HG02970 (cell line): Measurements from ENCODE around the gene PPM1N.

Experiments
- ATAC-seq: cut with Tn5 transposase; IDR thresholded peaks from one replicate; pipeline ENCODE4 v1.9.1; 2021; ENCODE audit warnings: mild to moderate bottlenecking, moderate library complexity, moderate number of reproducible peaks; ENCODE audit not compliant: unreplicated experiment, low FRiP score

The PPM1N gene

DNA sequence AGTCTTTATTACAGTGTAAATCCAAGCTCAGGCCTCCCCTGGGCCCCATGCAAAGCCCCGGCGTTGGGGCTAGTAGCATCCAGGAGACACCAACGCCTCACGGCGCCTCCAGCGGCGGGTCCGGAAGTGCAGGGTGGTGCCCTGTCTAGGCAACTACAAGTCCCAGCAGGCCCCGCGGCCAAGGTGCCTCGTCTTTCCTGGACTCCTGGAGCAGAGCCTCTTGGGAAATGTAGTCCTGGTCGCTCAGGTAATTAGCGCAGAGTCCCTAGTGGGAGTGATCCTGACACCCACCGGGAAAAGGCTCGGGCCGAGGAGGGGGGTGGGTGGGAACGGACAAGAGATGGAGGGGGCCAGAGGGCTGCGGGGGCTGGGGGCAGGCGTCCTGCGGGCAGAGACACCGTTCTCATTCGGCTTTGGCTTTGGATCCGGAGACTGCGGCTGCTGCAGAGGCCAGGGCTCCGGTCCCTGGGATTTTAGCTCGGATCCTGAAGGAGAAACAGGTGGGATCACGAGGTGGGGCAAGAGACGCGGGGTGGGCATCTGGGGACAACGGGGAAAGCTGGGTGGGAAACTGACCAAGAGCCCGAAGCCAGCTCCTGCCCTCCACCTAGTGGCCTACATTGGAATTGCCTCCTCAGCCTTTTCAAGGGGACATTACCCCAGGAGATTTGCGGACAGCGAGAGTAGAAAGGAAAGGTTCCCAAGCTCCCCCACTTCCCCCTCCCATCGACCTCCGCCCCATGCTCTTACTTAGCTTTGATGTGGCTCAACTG, 12.8 kb upstream of the PPM1N start:
- ATAC-seq: peak; percentile 73

GRCh38 chr19:45488708-45489107, 9.5 kb upstream of the PPM1N start:
- ATAC-seq: no peak

- no peak for ATAC-seq
These were observed 8.9 kb upstream of the PPM1N start for GRCh38 chr19:45489216-45489855.

DNA sequence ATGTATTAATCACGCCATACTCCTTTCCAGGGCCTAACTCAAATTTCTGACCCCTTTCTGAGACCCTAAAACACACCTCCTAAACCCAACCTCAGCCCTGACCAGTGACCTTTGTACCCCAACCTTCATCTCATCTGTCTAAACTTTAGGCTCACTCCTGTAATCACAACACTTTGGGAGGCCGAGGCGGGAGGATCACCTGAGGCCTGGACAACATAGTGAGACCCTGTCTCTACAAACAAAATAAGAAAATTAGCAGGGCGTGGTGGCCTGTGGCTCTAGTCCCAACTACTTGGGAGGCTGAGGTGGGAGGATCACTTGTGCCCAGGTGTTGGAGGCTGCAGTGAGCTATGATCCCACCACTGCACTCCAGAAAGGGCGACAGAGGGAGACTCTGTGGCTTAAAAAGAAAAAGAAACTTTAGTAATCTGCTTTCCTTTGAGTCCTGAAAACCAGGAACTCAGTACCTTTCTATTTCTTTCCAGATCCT, 6.1 kb upstream of the PPM1N start:
- ATAC-seq: no peak

GRCh38 chr19:45492627-45493470, 5.4 kb upstream of the PPM1N start:
- no peak for ATAC-seq

DNA sequence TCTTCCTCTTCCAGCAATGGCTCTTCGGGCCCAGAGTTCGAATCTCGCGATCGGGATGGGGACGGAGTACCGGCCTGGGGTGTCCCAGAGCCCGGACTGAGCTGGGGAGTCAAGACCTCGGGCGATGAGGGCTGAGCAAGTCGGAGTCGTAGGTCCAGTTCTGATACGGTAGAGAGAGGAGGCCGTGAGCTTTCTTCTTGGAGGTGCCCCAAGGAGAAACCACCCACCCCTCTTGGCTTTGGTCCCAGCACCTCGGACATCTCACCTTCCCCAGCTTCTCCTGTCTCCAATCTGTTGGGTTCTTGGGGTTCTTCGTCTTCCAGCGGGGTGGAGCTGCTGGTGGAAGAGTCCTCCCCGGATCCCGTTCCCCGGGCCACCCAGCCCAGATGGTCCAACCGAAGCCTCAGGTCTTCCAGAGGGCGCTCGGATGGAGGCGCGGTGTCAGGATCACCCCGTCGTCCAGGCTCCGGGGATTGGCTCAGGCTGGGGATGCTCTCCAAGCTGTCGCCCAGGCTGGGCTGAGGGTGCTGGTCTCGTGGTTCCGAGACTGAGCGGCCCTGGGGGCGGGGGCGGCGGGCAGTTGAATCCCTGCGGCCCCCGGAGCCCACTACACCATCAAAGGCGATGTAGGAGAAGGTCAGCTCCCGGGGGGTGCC, 3.9 kb upstream of the PPM1N start:
- ATAC-seq: no peak

DNA sequence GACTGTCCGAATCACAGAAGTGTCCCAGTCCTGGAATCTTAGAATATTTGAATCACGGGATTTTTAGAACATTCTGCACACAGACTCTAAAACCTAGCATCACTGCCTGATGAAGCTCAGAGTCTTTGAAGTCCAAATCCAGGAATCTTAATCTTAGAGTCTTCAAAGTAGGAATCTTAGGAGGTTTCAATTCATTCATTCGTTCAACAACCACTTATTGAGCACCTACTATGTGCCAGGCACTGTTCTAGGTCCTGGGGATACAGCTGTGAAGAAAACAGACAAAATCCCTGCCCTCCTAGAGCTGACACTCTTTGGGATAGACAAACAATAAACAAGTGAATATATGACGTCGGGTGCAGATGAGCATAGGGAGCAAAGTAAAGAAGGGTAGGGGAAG, 3.1 kb upstream of the PPM1N start:
- no peak for ATAC-seq

DNA sequence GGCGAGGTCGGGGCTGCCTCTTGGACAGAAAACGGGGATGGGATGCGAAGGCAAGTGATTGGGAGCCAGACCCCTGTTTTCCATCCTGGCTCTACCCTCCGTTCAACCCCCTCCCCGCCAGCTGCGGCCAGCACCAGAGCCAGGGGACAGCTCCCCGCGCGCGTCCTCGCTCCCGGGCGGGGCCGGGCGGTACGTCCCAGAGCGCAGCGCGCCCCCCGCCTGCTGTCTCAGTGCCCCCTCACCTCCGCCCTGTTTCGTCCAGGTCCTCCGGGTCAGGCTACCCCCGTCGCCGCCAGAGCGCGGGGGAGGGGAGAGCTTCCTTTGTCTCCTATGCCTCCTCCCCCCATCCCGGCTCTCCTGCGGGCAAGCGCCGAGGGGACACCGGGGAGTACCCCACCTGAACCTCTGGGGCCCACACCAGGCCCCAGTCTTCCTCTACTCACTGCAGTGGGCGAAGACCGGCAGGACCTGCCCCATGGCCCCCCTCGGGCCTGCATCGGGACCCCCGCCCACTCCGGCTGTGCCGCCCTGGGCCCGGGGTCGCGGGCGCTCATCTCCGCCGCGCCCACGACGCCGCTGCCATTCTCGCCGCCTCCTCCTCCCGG, 1.8 kb upstream of the PPM1N start:
- ATAC-seq: peak; percentile 2

DNA sequence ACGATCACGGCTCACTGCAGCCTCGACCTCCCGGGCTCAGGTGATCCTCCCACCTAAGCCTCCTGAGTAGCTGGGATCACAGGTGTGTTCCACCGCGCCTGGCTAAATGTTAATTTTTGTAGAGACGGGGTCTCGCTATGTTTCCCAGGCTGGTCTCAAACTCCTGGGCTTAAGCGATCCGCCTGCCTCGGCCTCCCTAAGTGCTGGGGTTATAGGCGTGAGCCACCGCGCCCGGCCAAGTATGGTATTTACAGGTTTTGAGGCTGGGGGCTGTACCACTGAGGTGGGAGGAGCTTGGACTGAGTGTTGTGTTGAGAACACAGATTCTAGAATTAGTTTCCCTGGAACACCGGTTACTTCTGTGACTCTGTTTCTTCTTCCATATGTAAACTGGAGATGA, 452 bp upstream of the PPM1N start:
- ATAC-seq: no peak

DNA sequence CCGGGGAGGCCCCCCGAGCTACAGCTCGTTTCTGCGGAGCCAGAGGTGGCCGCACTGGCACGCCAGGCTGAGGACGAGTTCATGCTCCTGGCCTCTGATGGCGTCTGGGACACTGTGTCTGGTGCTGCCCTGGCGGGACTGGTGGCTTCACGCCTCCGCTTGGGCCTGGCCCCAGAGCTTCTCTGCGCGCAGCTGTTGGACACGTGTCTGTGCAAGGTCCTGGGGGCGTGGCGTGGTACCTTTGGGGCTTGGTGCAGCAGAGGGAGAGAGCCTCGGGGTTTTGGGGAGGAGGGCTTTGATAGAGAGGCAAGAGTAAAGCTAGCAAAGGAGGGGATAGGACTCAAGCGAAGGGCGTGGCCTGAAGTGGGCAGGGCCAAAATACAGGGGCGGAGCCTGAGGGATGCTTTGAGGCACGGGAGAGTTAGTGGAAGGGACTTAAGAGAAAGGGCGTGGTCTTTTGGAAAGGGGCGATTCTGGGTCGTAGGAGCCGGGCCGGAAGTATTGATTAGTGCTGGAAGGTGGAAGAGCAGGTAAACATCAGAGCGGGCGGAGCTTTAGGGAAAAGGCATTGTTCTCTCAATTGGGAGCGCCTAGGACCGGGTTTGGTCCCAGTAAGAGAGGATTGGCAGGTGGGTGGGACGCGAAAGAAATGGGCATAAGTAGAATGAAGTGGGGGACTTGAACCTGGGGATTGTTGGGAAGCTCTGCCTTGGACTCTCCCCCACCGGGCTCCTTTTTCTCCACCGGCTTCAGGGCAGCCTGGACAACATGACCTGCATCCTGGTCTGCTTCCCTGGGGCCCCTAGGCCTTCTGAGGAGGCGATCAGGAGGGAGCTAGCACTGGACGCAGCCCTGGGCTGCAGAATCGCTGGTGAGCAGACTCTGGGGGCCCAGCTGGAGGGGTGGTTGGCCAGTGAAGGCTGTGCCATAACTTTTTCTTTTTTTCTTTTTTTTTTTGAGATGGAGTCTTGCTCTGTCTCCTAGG, 1.2 kb downstream of the PPM1N start:
- ATAC-seq: no peak

GRCh38 chr19:45500918-45501729, 2.9 kb downstream of the PPM1N start:
- ATAC-seq: no peak

DNA sequence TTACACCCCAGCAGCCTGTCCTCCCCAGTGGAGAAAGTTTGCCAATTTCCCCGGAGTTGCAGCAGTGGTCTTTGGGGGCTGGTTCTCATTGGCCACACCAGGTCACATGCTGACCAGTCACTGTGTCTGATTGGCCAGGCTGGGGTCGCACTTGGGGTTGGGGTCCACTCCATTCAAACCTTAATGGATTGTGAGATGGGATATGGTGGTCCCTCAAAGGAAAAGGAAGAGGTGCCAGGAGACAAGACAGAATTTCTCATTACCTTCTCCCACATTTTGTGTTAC, 3.4 kb downstream of the PPM1N start:
- no peak for ATAC-seq

DNA sequence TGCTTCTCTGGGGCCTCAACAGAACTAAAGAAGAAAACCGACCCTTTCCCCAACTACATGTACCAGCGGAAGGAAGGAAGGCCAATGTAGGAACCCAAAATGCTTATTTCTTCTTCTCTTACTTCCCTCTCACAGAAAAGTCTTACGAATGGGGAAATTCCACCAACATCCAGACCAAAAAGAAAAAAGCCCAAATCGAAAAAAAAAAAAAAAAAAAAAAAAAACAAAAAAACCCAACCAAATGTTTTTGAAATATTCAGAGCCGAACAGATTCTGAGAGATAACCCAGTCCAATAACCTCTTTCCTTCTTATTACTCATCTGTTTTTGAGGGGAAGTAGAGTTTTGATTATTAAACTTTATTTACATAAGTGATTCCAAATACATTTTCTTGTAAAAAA, 3.9 kb downstream of the PPM1N start:
- ATAC-seq: no peak

DNA sequence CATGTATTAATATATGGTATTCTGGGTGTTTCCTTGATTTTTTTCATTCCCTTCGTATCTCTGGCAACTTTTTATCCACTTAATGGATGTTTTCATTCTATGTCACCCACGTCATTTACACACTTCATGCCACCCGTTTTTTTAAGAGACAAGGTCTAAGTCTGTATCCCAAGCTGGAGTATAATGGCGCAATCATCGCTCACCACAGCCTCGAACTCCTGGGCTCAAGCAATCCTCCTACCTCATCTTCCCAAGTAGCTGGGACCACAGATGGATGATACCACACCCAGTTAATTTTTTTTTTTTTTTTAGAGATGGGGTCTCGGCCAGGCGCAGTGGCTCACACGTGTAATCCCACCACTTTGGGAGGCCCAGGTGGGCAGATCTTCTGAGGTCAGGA, 5.7 kb downstream of the PPM1N start:
- no peak for ATAC-seq

DNA sequence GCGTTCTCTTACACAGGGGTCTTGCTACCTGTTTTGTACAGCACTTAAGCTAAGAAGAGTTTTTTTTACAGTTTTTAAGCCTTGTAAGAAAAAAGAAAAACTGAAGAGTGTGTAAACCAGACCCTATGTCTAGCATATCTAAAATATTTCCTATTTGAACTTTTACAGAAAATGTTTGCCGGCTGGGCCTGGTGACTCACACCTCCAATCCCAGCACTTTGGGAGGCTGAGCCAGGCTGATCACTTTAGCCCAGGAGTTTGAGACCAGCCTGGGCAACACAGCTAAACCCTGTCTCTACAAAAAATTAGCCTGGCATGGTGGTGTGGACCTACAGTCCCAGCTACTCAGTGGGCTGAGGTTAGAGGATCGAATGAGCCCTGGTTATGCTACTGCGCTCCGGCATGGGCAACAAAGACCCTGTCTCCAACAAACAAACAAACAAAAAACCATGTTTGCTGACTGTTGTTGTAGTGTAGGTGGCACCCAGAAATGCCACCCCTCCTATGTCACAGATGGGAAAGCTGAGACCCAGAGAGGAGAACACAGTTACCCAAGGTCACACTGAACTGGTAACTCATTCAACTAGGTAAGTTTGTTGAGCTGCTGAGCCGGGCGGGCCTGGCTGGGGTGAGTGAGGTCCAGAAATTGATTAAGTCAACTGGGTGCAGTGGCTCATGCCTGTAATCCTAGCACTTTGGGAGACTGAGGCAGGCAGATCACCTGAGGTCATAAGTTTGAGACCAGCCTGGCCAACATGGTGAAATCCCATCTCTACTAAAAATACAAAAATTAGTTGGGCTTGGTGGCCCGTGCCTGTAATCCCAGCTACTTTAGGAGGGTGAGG, 7.1 kb downstream of the PPM1N start:
- no peak for ATAC-seq

DNA sequence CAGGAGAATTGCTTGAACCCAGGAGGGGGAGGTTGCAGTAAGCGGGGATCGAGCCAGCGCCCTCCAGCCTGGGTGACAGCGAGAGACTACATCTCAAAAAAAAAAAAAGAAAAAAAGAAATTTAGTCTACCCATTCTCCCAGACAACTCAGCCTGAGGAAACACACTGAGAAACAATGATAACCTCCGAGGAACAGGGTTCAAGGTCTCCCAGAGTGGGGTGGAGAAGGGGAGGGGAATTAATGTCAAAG, 7.7 kb downstream of the PPM1N start:
- ATAC-seq: no peak

GRCh38 chr19:45506246-45506988, 8.2 kb downstream of the PPM1N start:
- ATAC-seq: peak; percentile 57
